GM21360 (cell line): ENCODE data around the gene MARVELD3.

ENCODE experiments used
- ATAC-seq: cut with Tn5 transposase; IDR thresholded peaks from one replicate; pipeline ENCODE4 v1.9.1; 2021; ENCODE audit warnings: mild to moderate bottlenecking, moderate library complexity; ENCODE audit not compliant: unreplicated experiment

The MARVELD3 gene

DNA sequence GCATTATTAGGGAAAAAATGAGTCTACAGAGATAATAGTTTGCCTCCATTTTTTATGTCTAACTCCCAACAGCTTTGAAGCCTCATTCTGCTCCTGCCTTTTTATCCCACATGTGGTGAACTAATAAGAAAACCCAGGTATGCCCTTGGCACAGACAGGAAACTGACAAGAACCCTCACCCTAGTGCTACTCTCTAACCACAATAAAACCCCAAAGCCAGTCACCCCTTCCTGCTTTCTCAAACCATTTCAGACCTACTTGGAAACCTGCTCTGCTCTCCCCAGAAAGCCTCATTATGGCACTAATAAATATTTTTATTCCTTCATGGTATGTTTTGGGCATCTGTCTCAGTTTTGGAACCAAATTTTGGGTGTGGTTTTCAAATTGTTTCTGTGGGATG, 3.9 kb upstream of the MARVELD3 start:
- ATAC-seq: no peak

DNA sequence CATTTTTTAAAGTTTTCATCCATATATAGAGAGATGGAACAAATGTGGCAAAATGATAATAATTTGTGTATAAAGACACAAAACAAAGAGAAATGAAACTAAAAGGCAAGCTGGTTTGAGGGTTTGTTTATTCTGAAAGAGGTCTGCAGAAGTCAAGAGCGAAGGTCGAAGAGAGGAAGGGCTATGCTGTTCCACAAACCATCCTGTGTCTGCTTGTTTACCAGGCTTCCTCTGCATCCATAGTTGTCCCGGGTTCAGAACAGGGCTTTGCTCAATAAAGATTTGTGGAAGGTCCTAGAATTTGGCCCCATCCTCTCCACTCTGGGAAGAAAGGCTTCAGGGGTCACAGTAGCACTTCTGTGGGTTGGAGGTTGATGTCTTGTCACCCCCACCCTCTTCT, 2.4 kb upstream of the MARVELD3 start:
- no peak for ATAC-seq

DNA sequence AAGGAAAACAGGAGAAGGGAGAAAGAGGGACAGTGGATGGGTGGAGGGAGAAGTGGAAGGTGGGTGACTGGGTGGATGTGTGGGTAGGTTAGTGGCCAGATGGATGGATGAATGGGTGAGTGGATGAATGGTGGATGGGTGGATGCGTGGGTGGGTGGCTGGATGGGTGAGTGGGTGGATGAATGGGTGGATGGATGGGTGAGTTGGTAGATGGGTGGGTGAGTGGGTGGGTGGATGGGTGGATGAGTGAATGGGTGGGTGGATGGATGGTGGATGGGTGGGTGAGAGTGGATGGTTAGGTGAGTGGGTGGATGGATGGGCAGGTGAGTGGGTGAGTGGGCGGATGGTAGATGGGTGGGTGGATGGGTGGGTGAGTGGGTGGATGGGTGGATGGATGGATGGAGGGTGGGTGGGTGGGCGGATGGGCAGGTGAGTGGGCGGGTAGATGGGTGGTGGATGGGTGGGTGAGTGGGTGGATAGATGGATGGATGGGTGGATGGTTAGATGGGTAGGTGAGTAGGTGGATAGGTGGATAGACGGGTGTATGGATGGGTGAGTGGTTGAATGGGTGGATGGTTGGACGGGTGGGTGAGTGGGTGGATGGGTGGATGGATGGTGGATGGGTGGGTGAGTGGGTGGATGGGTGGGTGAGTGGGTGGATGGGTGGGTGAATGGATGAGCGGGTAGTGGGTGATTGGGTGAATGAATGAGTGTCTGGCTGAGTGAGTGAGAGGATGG, 702 bp upstream of the MARVELD3 start:
- ATAC-seq: no peak

DNA sequence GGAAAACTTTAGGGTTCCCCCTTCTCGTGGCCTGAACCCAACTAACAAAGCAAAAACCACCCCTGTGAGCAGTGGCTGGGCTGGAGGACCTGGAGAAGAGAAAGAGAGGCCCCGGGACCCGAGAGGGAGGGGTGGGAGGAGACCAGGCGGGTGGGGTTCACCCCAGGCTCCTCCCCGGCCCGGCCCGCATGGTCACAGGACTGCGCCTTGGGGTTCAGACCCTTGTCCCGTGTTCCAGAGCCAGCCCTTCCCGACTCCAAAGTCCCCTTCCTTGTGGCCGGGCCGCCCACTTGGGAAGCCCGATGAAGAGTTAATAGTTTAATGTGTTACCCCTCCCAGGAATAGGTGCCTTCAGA, 852 bp downstream of the MARVELD3 start:
- no peak for ATAC-seq

DNA sequence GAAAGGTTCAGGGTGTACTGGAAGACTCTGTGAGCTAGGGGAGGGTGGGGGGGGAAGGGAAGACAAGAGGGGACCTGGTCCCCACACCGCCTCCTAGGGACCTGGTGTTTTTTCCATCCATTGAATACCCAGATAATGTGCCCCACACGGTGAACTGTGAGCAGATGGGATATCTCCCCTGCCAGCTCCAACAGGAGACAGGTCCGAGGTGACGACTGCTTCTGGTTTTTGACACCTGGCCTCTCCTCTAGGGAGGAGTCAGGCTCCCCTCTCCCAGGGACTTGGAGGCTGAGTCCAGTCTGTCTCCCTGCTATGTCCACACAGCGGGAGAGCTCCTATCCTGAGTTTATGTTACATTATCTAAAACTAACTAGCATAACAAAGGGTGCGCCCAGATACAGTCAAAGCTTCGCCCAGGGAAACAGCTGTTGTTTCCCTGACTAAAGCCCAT, 1.8 kb downstream of the MARVELD3 start:
- ATAC-seq: no peak

DNA sequence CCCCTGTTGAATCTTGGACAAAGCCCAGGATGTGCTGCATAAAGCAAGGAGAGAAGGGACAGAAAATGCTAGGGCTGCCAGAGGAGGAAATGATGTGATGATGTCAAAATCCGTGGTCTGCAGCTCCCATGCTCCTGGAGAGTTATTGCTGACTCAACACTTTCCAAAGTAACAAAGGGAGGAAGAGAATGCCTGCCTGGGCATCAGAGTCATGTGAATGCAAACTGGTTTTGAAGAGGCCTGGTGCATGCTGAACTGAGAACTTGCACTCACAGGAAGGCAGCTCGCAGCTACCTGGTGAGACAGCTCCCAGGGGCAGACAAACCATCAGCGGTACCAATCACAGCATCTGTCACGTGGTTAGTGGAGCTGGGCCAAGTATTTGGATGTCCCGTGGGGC, 2.8 kb downstream of the MARVELD3 start:
- ATAC-seq: no peak

- ATAC-seq: no peak
These were observed 3.5 kb downstream of the MARVELD3 start for GRCh38 chr16:71629278-71630016.

DNA sequence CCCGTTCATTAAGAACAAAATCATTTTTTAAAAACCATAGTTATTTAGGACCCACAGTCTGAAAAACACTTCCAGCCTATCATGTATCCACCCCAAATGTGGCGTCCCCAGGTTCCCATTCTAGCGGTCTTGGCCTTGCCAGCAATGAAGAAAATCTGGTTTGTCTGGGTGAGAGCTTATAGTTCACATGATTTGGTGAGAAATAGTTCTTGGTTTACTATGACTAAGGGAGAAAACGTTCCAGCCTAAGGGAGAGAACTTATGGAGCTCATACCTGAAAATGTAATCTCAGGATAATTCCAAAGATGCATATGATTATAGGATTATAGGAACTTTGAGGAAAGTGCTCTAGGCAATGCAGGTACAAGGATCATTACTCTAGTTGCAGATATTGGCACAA, 4.8 kb downstream of the MARVELD3 start:
- ATAC-seq: no peak

DNA sequence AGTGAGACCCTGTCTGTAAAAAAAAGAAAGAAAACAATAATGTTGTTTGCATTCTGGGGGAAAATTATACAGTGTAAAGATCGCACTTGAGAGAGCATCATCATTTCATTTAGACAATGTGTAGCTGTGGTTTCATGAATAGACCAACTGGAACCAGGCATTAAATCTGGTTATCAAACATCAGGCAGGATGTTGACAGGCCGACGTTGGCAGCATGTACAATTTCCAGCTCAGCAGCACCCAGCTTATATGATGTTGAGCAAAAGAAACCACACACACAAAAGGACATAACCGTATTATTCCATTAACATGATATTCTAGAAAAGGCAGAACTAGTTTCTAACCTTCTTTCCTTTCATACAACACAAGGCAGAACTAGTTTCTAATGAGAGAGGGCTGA, 5.8 kb downstream of the MARVELD3 start:
- ATAC-seq: no peak

DNA sequence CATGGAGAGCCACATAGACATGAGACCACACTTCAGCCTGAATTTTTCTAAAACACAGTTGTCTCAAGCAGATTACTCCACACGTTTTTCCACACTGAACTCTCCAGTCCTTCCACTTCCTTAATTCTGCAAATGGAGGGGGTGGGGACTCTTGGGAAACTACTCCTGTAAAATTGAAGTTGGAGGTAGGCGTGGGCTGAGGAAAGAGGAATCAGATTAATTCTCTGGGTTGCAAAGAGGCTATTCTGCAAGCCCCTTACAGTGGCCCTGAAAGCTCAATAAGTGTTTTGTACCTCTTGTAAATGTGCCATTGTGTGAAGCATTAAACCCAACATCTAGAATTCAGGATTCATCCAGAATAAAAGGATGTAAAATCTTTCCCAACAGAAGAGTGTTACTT, 9.6 kb downstream of the MARVELD3 start:
- no peak for ATAC-seq

DNA sequence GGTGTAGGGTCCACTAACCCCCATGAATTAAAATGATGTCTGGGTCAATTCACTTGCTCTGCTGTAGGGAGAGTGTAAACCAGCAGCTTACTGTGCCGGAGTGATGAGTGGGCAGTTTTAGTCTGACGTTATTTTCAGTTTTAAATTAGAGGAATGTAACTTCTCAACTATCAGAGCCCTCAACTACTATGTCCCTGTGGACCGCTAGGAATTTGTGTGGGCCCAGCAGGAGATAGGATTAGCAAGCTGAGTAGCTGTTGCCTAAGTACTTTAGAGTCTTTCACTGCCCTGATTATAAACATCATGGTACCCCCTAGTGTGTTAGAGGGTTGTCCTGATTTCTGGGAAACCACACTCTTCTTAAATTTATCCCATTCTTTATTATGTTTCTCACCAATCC, 11.4 kb downstream of the MARVELD3 start:
- ATAC-seq: no peak

DNA sequence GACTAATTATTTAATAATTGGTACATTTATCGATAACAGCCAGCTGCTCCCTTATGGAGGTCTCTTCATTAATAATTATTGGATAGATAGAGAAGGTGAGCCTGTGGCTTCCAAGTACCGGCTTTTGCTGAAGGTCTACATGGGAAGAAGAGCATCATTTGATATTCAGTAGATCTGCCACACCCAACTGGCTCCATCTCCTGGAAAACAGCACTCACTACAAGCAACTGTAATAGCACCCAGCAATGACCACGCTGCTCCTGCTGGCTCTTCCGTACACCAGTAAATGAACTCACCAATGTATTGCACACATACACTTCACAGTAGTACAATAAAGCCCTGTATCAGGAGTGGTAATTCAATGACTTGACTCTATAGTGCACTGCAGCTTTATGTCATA, 19.5 kb downstream of the MARVELD3 start:
- no peak for ATAC-seq

GRCh38 chr16:71647391-71647790, 21.4 kb downstream of the MARVELD3 start:
- ATAC-seq: no peak

DNA sequence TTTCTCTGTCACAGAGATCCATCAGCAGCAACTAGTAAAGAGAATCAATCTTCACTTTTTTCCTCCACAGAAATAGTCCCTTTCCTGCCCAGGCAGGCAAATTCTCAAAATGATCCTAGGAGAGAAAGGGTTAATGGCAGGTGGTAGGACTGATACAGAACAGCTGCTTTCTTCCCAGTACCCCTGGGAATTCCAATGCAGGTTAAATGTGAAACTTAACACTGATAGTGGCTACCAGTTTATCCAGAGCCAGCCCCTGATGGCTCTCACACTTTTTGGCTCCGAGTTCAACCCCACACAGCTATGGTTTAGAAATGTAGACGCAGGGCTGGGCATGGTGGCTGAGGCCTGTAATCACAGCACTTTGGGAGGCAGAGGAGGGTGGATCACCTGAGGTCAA, 22.2 kb downstream of the MARVELD3 start:
- no peak for ATAC-seq

DNA sequence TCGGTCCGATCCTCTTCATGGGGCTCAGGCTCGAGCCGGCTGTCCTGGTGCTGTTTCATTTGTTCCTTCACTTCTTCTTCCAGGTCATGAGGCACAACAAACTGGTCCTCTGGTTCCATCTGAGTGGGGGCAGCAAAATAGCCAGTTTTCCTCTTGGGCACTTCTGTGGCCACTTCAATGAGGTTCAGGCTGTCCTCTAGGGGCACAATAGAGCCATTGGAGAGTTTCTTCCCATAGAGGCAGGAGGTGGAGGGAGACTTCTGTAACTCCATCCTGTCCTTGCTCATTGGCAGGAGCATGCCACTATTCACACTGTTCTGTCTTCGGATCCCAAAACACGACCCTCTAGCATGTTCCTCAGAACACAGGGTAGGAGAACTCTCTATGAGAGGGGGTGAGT, 22.9 kb downstream of the MARVELD3 start:
- no peak for ATAC-seq

DNA sequence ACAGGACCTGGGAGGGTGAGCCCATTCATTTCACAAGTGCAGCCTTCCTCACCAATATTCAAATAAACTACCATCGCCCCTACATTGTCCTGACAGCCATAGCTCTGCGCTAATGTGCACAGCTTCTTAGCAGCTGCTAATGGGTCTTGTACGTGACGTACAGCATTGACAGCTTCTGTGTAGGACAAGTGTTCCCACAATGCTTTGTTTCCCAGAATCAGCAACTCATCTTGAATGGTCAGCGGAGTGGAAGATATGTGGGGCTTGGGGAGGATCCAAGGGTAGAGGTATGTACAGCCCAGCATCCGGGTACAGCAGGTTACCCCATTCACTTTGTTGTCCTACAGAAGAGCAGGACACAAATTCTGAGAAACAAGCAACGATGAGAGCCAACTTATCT, 23.7 kb downstream of the MARVELD3 start:
- no peak for ATAC-seq

- ATAC-seq: no peak
These were observed 32.8 kb downstream of the MARVELD3 start for GRCh38 chr16:71658771-71659170.

DNA sequence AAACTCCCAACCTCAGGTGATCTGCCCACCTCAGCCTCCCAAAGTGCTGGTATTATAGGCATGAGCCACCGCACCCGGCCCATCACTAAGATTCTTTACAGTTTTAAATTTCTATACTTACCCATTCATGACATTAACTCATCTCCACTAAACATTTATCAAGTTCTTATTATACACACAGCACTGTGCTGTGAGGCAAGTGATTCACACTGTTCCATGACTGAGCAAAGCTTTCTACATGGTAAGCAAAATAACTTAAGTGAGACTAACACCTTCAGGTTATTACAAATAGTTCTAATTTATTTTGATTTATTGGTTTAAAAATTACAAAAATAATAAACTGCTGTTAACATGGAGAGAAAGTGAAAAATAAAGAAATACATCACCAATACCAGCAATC, 33.5 kb downstream of the MARVELD3 start:
- ATAC-seq: no peak

DNA sequence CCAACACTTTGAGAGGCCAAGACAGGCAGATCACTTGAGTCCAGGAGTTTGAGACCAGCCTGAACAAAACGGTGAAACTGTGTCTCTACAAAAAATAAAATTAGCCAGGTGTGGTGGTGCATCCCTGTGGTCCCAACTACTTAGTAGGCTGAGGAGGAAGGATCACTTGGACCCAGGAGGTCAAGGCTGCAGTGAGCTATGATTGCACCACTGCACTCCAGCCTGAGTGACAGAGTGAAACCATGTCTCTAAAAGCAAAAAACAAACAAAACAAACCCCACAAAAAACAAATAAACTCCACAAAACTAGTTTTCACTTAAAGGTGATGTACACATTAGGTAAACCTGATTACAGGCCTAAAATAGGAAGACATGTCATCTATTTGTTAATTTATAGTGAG, 40.3 kb downstream of the MARVELD3 start:
- no peak for ATAC-seq

- no peak for ATAC-seq
These were observed 41.1 kb downstream of the MARVELD3 start for GRCh38 chr16:71666928-71667707.

DNA sequence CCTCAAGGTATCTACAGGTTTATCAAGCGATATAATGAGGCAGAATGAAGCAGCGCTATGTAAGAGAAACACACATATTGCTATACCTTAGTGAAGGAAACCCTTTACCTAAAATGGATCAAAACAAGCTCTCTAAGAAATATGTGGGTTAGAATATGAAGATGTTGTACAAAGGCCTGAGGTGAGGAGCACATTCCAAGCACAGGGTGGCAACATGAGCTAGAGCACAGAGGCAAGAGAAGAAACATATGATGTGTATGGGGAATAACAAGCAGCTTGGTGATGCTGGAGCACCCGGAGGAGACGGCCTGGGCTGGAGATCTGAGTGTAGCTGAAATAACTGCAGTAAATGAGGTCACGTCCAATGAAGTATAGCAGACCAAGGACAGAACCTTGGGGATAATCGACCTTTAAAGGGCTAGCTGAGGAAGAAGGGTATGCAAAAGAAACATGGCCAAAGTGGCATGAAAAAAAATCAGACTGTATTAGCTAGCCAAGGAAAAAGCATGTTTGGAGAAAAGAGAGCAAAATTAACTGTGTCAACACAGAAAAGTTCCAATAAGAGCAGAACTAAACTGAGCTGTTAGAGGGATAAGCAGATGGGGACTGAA, 44.0 kb downstream of the MARVELD3 start:
- ATAC-seq: no peak
